Stimulated activated CD4-positive, alpha-beta T cell treated with anti-CD3 and anti-CD28 coated beads, Interleukin-4, amount 100 ng/mL, for 1 hour (primary cell): ENCODE measurements around the gene ARHGAP15.

Experiments
- DNase-seq: peaks from one replicate; pipeline ENCODE4 v3.0.0-alpha.2; 2020

Gene ARHGAP15

DNA sequence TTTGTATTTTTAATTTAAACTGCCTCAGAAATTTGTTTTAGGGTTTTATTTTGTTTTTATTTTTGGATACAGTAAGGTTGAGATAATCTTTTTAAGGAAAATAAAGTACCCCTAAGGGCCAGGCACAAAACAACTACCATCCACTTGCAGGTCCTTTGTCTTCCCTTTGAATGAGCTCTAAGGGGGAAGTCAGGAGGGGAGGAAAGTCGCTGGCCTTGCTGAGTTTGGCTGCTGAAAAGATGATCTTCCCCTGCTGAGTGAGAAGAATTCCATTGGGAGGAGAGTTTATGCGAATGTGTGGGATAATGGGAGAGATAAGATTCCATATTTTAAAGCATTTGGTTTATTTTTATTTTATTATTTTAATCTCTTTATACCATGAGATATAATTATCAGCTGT, 100.7 kb downstream of the ARHGAP15 start:
- no peak for DNase-seq

DNA sequence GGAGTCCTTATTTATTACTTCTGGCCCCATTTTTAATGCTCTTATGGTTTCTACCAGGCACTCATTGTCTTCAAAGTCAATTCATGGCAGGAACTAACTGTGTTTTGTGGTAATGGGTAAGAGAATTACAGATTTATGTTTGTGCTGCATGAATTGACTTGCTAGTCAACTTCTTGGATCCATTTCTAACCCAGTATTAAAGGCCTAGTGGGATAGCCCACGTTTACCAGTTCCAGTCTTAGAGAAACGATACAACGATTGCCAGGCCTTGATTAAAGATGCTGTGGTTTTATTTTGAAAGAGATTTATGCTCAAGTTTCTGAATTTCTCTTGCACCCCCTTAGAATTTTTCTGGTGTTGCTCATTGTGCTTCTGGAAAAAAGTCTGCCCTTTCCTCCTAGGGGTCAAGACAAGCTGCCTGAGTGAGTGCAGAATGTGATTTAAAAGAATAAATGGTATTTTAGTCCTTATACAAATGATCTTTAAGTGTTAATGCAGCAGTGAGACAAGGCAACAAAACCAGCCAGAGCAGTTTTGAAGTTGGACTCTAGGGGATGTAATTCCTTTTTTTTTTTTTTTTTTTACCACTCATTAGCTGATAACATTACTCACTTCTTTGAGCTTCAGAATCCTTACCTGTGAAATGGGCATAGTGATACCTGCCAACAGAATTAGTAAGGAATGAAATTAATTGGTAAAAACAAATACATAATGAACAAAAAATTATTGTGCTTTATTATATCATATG, 101.5 kb downstream of the ARHGAP15 start:
- no peak for DNase-seq

DNA sequence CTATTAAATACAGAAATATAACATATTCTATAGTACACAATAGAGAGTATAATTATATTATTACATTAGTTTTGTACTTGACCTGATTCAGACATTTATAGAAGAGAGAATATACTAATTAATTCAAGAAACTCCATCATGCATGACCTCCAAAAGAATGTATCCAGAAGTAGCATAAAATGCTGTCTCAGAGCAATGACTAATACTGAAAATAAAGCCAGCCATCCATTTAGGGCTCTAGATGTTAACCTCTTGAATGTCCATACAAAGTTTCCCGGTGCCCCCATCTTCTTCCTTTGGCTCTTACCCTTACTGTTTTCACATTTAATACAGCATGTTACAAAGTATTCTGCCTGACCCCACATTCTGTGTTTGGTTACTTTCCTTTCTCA, 102.0 kb downstream of the ARHGAP15 start:
- no peak for DNase-seq

DNA sequence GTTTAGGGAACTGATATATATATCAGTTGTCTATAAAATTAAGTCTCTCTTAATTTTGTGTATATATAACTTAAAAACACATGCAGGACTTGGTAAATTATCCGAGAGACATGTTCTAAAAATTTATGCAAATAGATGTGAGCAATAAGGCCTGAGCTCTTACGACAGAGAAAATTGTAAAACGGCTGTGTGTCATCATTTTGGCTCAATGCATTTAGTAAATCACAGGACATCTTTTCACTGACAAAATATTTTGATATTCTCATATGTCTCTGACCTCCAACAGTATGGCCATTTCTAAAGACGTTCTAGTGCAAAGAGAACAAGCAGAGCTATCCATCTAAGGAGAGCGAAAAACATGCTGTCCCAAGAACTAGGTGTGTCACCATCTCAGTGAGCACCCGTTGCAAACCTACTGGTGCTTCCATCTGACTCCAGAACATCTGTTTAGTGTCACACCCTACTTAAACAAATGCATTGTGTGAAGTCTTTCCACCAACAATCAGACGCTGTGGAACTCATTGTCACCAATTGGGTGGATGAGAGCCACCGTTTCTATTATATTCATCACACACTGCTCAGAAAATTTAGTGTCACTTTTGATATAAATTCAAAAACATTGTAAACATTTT, 108.0 kb downstream of the ARHGAP15 start:
- no peak for DNase-seq

DNA sequence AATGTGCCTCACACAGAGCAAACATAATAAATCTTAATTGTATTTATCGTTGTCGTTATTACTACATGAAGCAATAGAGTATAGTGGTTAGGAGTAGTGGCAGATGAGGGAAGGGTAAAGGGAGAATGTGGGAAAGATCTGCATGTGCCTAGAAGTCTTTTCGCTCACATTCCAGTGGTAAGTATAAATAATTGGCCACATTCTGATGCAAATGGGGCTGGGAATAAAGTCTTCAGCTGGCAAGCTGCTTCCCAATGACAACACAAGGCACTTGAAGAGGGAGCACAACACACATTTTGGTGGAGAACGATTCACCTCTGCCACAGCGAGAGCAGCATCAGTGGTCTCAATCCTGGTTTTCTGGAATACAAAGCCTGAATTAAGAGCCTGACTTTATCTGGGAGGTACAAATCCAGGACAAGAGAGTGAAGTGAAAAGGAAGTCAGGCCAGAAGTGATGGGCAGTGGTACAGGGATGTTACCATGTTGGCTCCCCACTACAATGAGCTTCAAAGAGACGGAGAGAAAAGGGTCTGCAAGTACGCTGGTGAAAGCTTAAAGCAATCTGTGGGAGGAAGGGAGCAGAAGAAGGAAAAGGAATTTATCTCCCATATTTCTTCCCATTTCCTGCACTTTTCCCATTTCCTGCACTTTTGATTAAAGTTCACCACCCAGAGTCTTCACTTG, 112.3 kb downstream of the ARHGAP15 start:
- DNase-seq: no peak

DNA sequence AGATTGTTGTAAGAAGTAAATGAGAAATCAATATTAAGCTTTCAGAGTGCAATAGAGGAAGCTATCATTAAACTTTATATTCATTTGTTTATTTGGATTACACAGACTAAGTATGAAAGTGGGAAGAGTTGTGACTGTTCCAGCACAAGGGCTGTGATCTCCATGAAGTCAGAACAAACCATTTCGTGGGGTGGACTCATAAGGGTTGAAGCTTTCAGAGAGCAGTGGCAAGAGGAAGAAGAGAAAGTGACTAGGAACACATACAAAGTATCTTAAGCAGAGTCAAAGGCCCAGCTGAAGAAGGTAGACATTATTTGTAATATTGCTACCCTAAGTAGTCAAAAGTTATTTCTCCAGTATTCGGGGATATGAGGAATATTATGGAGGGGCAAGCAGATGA, 117.0 kb downstream of the ARHGAP15 start:
- DNase-seq: no peak

DNA sequence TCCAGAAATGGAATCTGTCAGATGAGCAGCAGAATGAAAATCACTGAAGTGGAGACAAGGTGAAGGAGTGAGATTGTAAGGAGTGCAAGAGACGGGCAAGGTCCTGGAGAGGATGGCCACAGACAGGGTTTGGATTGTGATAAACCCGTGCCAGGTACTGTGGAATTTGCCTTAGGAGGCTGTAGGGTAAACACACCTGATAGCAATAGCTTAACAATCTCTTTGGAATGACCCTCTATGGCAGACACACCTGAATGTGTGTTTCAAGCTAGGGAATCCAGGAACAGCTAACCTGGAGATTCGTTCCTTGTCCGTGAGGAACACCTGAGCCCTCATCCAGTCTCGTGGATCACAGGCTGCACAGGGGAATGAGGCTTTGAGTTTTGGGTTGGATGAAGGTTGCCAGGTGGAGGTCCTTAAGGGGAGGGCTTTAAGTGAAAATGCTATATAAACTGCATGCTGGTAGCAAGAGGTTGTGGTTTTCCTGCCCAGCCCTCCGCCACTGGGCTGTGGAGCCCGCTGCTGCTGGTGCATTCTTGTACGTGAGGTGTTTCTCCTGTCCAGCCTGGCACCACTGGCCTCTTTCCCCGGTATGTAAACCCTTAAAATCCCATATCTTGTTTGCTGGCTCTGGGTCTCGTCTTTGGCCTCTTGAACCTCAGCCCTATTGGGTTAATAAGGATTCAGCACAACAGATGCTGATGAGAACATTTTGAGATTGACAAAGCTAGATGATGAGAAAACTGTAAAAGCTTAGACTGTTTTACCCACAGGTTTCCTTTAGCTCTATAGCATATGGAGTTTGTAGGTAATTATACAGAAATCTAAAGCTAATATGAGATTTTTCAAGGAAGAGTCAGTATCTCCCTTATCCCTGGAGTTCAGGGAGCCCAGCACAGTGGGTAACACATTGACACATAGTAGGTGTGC, 117.9 kb downstream of the ARHGAP15 start:
- DNase-seq: peak; percentile 12

DNA sequence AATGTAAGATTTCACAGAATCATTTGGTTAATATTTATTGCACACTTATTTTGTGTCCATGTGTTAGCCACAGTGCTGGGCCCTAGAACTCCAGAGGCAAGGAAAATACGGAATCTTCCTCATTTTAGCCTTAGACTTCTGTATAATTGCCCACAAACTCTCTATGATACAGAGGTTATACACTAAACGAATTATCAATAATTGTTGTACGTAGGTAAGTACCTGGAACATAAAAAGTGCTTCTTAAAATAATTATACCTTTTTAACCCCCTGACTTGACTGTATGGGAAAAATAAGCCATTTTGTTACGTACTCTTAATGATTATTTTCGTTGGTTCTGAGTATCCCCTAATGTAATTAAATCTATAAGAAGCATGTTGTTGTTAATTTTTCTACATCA, 119.4 kb downstream of the ARHGAP15 start:
- DNase-seq: no peak

DNA sequence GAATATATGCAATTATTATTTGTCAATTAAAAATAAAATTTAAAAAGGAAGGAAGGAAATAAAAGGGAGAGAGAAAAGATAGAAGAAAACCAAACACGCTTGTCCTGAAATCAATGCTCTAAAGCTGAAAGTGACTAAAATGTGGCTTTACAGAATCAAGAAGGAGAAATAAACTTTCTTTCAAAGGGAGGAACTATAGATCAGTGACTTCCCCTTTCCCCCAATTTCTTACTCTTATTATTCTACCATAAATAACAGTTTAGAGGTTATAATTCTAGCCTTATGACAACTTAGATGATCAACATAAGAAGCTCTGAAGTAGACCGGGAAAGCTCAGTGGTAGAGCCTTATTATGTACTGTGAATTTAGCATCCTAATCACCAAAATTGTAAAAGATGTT, 122.5 kb downstream of the ARHGAP15 start:
- no peak for DNase-seq

DNA sequence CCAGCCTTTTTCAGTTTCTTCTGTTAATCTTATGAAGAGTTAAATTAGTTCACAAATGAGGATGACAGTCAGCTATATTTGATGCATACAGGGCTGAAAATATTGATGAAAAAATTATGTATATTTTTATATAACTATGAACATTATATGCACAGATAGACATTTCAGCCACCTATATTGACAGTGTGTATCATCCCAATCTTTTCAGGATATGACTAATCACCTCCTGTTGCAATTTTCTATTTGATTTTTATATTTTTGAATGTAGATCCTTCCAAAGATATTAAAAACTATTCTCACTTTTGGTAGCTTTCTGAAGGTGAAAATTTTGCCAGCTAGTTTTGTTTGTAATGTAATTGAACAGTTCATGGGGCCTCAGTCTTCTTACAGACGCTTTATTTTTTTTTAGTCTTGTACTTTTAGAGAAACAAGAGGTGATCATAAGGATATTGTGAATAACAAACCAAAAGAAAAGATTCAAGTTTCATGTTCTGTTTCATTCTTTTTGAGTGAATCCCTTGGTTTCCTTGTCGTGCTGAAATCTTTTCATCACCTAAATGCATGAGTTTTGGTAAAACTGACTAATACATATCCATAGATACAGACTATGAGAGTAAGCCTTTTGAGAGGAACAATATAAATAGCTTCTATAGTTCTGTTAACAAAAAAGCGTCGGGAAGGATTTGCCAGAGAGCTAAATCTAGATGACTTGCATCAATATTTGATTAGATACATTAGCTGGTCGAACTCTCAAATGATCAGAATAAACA, 123.1 kb downstream of the ARHGAP15 start:
- DNase-seq: no peak

DNA sequence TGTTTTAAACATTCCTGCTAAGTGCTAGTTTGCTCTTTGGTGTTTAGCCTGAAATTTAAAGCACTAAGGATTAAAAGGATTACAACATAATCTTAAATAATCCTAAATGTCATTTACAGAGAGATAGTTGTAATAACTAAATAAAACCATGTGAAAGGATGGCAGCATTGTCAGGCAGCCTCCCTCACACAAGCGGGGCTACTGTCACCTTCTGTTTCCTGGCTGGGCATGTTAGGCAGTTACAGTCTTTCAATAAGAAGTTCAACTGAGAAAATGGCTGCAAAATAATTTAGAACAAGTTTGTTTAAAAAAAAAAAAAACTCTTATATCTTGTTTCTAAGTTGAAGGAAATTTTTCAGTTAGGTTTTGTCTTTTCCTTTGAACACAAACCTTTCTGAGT, 124.9 kb downstream of the ARHGAP15 start:
- DNase-seq: peak; percentile 18

DNA sequence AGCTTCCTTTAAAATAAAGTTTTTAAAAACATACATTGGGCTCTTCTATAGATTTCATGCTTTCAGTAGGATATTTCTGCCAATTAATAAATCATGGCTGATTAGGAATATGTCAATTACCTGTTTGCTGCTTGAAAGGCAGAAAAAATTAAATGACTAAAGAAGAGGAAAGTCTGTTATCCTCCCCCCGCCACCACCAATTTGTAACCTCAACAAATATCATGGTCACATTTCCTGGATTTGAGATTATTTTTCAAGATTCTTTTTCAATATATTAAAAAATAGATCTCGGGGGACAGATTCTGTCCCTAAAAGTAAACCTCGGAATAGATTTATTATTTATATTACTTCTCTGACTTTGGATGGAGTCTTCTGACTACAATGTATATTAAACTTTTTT, 125.9 kb downstream of the ARHGAP15 start:
- DNase-seq: no peak

DNA sequence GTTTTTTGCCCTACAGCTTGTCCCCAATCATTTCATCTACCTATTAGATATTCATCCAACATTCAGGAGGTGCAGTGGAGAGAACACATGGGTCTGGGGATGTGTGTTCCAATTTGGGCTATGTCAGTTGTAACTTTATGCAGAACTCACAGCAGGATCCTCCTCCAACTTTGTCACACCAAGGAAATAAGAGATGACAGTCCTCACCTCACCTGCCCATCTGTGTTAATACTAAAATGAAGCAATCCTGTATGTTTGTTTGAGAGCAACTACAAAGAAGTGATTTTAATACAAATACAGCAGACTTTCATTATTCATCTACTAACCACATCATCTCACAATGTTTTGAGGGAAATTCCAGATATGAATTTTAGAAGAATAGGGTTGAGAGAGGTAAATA, 126.7 kb downstream of the ARHGAP15 start:
- no peak for DNase-seq

DNA sequence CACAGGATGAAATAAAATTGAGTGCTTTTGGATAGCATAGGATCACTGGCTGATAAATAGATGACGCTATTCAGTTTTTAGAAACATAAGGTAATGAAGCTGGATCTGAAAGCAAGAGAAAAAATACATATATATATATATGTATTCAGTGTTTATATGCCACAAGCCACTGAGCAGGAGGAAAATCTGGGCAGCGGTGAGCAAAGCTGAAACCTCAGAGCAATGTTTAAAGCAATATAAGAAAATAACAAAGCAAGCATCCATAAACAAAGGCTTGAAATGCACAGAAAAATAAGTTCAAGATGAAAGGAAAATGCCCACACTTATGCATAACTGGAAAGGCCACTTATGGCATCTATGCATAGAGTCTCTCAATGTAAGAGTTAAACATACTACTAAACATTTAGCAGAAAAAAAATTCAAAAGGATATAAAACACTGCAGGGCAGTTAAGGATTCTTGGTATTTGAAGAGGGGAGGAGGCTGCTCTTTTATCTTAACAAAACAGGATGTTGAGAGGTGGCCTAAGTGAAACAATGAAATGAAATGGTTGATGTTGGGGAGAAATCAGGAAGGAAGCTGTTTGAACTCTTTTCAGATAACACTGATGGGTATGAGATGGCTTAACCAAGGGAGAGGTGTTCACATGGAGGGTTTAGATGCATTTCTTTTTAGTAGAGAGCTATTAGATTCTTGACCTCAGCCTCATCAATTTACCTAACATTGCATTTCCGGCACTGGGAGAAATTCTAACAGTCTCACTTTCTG, 129.1 kb downstream of the ARHGAP15 start:
- DNase-seq: no peak

DNA sequence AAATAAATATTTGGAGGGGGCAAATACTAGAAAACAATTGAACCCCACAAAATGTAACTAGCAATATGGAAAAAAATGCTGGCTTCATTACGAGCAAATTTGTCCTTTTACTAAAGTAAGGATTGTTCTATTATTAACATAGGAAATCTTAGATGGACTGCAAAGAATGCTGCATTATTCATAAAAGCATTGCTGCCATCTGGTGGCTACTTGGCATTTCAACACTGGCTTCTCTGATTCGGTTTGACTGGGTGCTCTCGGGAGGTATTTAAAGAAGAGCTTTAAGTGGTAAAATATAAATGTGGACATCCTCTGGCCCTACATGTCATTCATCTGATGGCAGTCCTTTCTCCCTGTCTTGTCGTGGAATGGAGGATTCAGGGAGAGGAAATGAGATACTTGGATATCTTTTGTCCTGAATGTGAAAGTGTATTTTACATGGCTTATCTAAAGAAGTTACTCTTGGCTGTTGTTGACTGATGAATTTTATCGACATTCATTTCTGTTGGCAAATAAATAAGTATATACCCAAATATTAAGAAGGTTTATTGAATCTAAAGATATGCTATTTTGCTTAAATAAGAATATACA, 130.2 kb downstream of the ARHGAP15 start:
- peak; percentile 62 for DNase-seq

DNA sequence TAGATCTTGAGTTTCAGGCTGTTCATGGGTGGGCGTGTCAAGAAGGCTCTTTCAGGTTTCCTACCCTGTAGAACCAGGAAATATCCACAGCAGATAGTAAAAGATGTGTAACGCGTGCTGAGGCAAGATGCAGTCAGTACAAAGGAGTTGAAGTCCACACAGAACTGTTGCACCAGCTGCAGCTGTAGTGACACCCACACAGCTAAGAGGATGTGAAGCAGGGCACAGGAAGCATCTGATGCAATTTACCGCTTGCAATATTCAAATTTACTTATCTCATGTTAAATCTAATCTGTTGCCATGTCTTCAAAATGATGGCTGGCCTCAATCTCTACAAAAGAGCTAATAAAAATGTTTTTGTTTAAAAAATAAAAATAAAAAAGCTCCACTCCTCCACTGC, 132.8 kb downstream of the ARHGAP15 start:
- DNase-seq: peak; percentile 26

DNA sequence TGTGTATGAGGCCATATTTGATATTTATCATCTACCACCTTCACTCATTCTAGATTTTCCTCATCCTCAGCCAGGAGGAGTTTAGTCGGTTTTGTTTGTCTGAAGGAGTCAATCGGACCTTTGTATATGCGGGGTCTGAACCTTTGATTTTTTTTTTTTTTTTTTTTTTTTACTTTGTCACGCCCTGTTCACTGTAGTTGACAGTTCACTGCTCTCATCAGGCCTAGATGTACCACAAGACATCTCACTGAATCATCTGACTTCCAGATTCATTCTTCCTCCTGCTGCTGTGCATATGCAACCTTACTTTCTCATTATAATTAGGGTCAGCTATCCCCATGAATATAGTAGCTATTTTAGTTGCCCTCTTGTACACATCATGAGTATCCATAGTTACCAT, 133.2 kb downstream of the ARHGAP15 start:
- no peak for DNase-seq

DNA sequence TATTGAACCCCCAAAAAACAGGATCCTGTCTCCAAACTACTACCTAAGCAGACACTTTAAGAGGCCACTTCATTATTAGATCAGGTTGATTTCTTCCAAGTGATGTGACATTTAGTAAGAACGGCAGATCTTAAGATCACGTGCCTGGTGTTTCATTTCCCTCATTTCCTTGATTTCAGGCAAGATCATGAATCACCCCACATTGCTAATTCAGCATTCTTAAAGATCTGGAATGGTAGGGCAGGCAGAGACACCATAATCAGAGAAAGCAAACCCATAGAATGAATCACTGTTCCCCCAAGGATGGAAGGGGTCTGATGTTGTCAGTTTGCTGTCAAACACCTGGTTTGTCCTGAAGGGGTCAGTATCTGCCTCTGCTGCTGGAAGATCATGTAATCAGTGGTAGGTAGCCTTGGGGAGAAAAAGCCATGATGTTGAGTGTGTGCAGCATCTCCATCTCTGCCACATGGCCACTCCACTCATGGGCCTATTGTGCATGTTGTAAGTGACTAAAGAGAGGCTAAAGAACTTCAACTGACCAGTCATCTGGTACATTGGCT, 133.9 kb downstream of the ARHGAP15 start:
- no peak for DNase-seq

DNA sequence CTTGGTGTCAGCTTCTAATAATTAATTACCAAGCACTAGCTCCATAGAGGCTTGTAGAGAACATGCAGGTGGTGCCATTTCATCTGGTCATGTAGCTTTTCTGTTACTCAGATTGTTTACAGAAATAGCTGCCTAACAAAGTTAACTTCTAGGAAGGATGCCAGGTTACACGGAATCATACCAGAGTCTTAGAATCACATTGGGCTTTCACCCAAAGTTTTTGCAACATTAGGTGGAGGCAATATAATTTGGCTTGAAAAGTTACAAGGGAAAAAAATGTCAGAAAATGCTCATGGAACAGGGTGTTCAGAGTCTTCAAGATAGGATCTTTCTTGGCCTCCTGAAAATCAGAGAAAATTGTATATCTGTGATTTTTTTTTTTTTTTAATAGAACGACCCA, 135.6 kb downstream of the ARHGAP15 start:
- DNase-seq: no peak

DNA sequence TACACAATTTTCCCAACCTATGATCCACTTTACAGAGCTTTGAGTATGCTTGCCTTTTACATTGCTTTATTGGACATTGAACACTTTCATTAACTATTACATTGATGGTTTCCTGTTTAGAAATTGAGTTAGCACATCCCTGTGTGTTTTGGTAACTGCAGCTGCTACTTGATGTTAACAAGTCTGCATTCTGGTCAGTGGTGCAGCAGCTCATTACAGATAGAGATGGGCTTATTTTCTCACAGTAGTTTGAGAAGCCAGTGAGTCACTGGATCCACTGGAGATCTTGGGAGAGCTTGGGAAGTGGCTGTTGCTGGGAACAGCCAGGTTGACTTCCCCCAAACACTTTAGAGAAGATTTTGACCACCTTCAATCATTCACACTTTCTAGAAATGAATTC, 150.5 kb downstream of the ARHGAP15 start:
- DNase-seq: no peak
